Measurements from ENCODE around the gene MORN1. TPM values are rescaled to one million over a fixed set of nuclear protein-coding genes. Genes with fewer than 3 reads are reported as not detected.

The MORN1 gene
- total and polyA plus RNA-seq, 9 of the 15 experiments (the other 6 are each of a cell fraction or from before 2014, with no cell fraction given), result 0.24 to 9.3 (median 4.2) TPM

GRCh38 chr1:2314273-2314802 lies 77.0 kb downstream of the MORN1 start (continued):
- TF ChIP-seq ZNF511 (CRISPR knock-in tag; IDR thresholded peaks at IDR 0.05), result 0 out of 2 replicates have a peak, but pooled peaks have one; percentile 22
- no peak for TF ChIP-seq CBX2 (IDR thresholded peaks at IDR 0.05; ENCODE audit: insufficient read depth, low read length, poor library complexity, severe bottlenecking)
- no peak for TF ChIP-seq MBD1 (CRISPR knock-in tag; IDR thresholded peaks at IDR 0.05)

- intact Hi-C loops (cut with micrococcal nuclease), result loop anchor here (10.0 kb wide), 1 partner anchor 61 kb away; no protein-coding TSS in a partner anchor
- no peak for TF ChIP-seq ZFP30 (CRISPR knock-in tag; IDR thresholded peaks at IDR 0.05; ENCODE audit: borderline replicate concordance)
- no peak for TF ChIP-seq POLR3A (IDR thresholded peaks at IDR 0.05; ENCODE audit: borderline replicate concordance, extremely low read depth, insufficient read depth, insufficient read length)
- no peak for TF ChIP-seq GTF2B (IDR thresholded peaks at IDR 0.05; ENCODE audit: extremely low read depth, insufficient read length)
- no peak for TF ChIP-seq PATZ1 (CRISPR knock-in tag; IDR thresholded peaks at IDR 0.05; ENCODE audit: borderline replicate concordance)
- TF ChIP-seq MEF2D (tag; conservative IDR thresholded peaks at IDR 0.05; ENCODE audit: low read depth), result no peak
- no peak for TF ChIP-seq CLOCK (CRISPR knock-in tag; IDR thresholded peaks at IDR 0.05; ENCODE audit: borderline replicate concordance)
- no peak for TF ChIP-seq NELFE (IDR thresholded peaks at IDR 0.05; ENCODE audit: insufficient read depth, insufficient read length)
These were observed 77.6 kb downstream of the MORN1 start for GRCh38 chr1:2313651-2314261.

More at GRCh38 chr1:2313651-2314261, 77.6 kb downstream of the MORN1 start:
- POLR2A ChIA-PET, result interaction anchor here (0.6 kb wide), 1 partner anchor 76 kb away, joined by 4 read pairs; no protein-coding TSS in a partner anchor
- H3K27ac ChIP-seq (ENCODE audit: extremely low read depth, low read depth, low read length), result no peak overlapping the region
- FAIRE-seq, result no peak
- H3K36me3 ChIP-seq (ENCODE audit: control insufficient read depth, insufficient read depth, low read length), result peaks cover 16% of the 10 kb centered on the region; the same call in 1 of the 3 replicates
- H4K20me1 ChIP-seq (replicated peaks; ENCODE audit: control insufficient read depth, insufficient read depth, low read length), result no peaks in the 10 kb centered on the region
- no peak overlapping the region for H2AFZ ChIP-seq (ENCODE audit: low read depth, low read length)
- no peaks in the 10 kb centered on the region for H3K9me3 ChIP-seq (replicated peaks; ENCODE audit: control insufficient read depth, insufficient read depth, low read depth, low read length)
- H3K9me1 ChIP-seq (ENCODE audit: control insufficient read depth, insufficient read depth, low read length), result no peaks in the 10 kb centered on the region
- ATAC-seq, result no peak
- in situ Hi-C loops (cut with MboI), result no loop called here
- WGBS (ENCODE audit: insufficient coverage, low coverage, missing lambda C conversion rate), result 64% methylated on average over 18 of the region's 18 CpGs
- DNase-seq (ENCODE audit: extremely low read depth in 1 of 4, low spot score in 3 of 4), result no peak
- no peaks in the 10 kb centered on the region for H3K79me2 ChIP-seq (ENCODE audit: control insufficient read depth, insufficient read depth, low read length)
- peaks cover 8 to 15% of the 10 kb centered on the region in 2 experiments; a peak in 4 of 5 replicates for H3K27me3 ChIP-seq (ENCODE audit: control insufficient read depth in 2 of 2, insufficient read depth in 2 of 2, low read length in 2 of 2)
- no peak overlapping the region for H3K4me3 ChIP-seq
- no peak overlapping the region for H3K4me2 ChIP-seq (ENCODE audit: insufficient read depth, low read length)
- CTCF ChIA-PET (ENCODE audit: low intra/inter-chr PET ratio), result no interaction called here
- H3K4me1 ChIP-seq (replicated peaks in 1 of 2; ENCODE audit: control insufficient read depth in 2 of 2, insufficient read depth in 2 of 2, low read length in 2 of 2), result peaks cover 10 to 84% of the 10 kb centered on the region in 2 experiments; a peak in 4 of 5 replicates
- peak overlapping the region in 1 of 2 experiments; percentile 32; a peak in 1 of 4 replicates for H3K9ac ChIP-seq (ENCODE audit: insufficient read depth in 1 of 2, low read depth in 2 of 2, low read length in 2 of 2)
- no TSS peak for BruUV-seq (replicated peaks)

All from K562 (cell line).